CD4-positive, alpha-beta T cell treated with Interleukin-21 for 1 hour (primary cell): Measurements from ENCODE around the gene POU3F2.

Experiments used
- DNase-seq: peaks from one replicate; pipeline ENCODE4 v3.0.0-alpha.2; 2020

POU3F2 gene

GRCh38 chr6:98844244-98845210 lies 10.2 kb downstream of the POU3F2 start:
- DNase-seq: no peak

- peak; percentile 64 for DNase-seq
These were observed 11.0 kb downstream of the POU3F2 start for GRCh38 chr6:98845211-98846020.

GRCh38 chr6:98846021-98846380 lies 11.6 kb downstream of the POU3F2 start:
- DNase-seq: no peak

GRCh38 chr6:98847416-98847778 lies 13.0 kb downstream of the POU3F2 start:
- DNase-seq: no peak

GRCh38 chr6:98847779-98848538 lies 13.6 kb downstream of the POU3F2 start:
- no peak for DNase-seq

GRCh38 chr6:98848539-98849242 lies 14.3 kb downstream of the POU3F2 start:
- DNase-seq: no peak

- DNase-seq: no peak
These were observed 30.1 kb downstream of the POU3F2 start for GRCh38 chr6:98864497-98864896.

- no peak for DNase-seq
These were observed 36.7 kb downstream of the POU3F2 start for GRCh38 chr6:98871057-98871456.

- DNase-seq: no peak
These were observed 37.4 kb downstream of the POU3F2 start for GRCh38 chr6:98871821-98872220.

GRCh38 chr6:98875375-98875774 lies 41.0 kb downstream of the POU3F2 start:
- no peak for DNase-seq

GRCh38 chr6:98877250-98877649 lies 42.9 kb downstream of the POU3F2 start:
- no peak for DNase-seq

- no peak for DNase-seq
These were observed 46.1 kb downstream of the POU3F2 start for GRCh38 chr6:98880486-98880885.

- DNase-seq: no peak
These were observed 51.0 kb downstream of the POU3F2 start for GRCh38 chr6:98885330-98885729.

GRCh38 chr6:98887650-98888049 lies 53.3 kb downstream of the POU3F2 start:
- no peak for DNase-seq
